Measurements from ENCODE around the gene PRCP. TPM values are rescaled to one million over a fixed set of nuclear protein-coding genes. Genes with fewer than 3 reads are reported as not detected.
"Not testable (repeated sequence)": the region's sequence is repeated elsewhere in the genome, so short reads cannot be mapped to it uniquely, and the experiment has no call there.

PRCP gene
- total RNA-seq, 1 donor from 2014 or later = 29.8 TPM

DNA sequence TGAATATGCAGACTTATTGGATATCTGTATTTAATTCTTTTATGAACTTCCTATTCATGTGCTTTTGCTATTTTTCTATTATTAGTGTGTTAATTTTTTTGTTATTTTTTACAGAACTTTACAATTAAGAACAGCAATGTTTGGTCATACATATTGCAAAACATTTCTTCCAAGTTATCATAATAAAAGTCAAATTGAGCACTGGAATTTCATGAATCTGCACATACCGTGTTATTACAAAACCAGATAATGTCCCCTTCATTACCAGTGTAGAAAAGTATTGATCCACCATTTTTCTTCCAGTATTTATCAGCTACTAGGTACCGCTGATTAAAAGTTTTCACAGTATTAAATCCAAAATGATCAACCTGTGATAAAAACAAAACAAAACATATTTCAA, 40.5 kb downstream of the PRCP start:
- no peak for ATAC-seq (ENCODE audit: low read depth)
- POLR2A ChIA-PET = no interaction called here
- DNase-seq = no peak
- Mint-ChIP-seq H3K9me3 (no peaks in the 10 kb centered on the region), H3K27ac (no peak overlapping the region), H3K36me3 (ENCODE audit: low read depth) (peaks cover 25% of the 10 kb centered on the region), H3K27me3 (no peaks in the 10 kb centered on the region), H3K4me3 (no peak overlapping the region), H3K4me1 (peaks cover 2% of the 10 kb centered on the region)
- TF ChIP-seq, protein P1, sequence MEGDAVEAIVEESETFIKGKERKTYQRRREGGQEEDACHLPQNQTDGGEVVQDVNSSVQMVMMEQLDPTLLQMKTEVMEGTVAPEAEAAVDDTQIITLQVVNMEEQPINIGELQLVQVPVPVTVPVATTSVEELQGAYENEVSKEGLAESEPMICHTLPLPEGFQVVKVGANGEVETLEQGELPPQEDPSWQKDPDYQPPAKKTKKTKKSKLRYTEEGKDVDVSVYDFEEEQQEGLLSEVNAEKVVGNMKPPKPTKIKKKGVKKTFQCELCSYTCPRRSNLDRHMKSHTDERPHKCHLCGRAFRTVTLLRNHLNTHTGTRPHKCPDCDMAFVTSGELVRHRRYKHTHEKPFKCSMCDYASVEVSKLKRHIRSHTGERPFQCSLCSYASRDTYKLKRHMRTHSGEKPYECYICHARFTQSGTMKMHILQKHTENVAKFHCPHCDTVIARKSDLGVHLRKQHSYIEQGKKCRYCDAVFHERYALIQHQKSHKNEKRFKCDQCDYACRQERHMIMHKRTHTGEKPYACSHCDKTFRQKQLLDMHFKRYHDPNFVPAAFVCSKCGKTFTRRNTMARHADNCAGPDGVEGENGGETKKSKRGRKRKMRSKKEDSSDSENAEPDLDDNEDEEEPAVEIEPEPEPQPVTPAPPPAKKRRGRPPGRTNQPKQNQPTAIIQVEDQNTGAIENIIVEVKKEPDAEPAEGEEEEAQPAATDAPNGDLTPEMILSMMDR (IDR thresholded peaks at IDR 0.05) = no peak
- intact Hi-C loops (cut with micrococcal nuclease) = no loop called here
- CTCF ChIA-PET = interaction anchor here (0.6 to 1.7 kb wide), 2 partner anchors 8 to 390 kb away, joined by 5 to 6 read pairs; no protein-coding TSS in a partner anchor

DNA sequence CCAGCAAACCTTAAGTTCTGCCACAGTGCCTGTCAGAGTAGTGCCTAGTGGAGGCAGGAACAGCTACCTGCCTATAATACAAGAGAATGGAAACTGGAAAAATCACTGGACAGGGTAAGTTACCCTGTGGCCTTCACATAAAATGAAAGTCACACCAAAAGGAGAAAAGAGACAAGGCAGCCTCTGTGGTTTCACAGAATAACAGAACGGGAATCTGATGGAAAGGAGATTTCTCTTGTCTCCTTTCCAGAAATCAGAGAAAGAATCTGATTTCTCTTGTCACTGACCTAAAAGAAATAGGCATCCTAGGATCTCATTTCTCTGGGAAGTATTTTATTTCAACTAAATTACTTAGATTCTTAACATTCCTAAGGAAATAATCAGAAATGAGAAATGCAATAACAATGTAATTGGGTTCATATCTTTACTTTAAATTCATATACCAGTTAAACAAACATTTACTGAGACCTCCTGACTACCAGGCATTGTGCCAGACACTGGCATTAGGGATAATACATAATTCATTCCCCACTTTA, 41.6 kb downstream of the PRCP start:
- H3K9me3 Mint-ChIP-seq = no peaks in the 10 kb centered on the region
- peaks cover 5% of the 10 kb centered on the region for H3K4me1 Mint-ChIP-seq
- no peak for ATAC-seq (ENCODE audit: low read depth)
- no peaks in the 10 kb centered on the region for H3K27me3 Mint-ChIP-seq
- H3K4me3 Mint-ChIP-seq = no peak overlapping the region
- ChIA-PET CTCF (no interaction called here), POLR2A (no interaction called here)
- peaks cover 26% of the 10 kb centered on the region for H3K36me3 Mint-ChIP-seq (ENCODE audit: low read depth)
- intact Hi-C loops (cut with micrococcal nuclease) = no loop called here
- no peak for DNase-seq
- H3K27ac Mint-ChIP-seq = no peak overlapping the region
- TF ChIP-seq, protein P1 (IDR thresholded peaks at IDR 0.05) = no peak

DNA sequence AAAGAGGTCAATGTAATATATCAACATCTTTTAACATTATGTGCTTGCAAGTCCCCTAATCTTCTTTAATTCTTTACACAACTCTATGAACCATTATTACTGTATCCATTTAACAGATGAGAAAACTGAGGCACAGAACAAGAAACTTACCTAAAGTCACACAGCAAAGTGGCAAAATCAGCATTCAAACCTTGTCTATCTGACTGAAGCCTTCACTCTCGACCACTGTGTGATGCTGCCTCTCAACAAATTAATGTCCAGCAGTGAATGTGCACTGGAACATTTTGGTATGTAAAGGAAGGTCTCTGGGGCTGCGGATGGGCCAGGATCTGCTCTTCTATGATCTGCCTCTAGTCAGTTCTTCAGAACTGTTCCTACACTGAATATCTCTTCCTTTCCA, 42.1 kb downstream of the PRCP start:
- intact Hi-C loops (cut with micrococcal nuclease) = no loop called here
- Mint-ChIP-seq H3K27ac (no peak overlapping the region), H3K9me3 (no peaks in the 10 kb centered on the region)

DNA sequence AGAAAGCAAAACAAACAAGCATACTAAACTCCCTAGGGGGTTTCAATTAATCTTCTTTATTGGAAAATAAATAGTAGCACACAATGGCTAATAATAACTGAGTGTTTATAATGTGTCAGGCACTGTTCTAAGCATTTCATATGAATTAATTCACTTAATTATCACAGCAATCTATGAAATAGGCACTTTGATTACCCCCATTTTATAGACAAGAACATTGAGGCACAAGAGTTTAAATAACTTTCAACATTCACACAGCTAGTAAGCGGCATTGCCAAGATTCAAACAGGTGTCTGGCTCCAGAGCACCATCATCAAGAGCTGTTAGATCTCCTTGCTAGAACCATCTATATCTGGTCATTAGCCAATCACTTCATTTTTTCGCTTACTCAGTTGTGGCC, 43.1 kb downstream of the PRCP start:
- no peak overlapping the region for H3K4me3 Mint-ChIP-seq

More for the DNA sequence above, 42.1 kb downstream of the PRCP start:
- Mint-ChIP-seq H3K4me3 (no peak overlapping the region), H3K27me3 (no peaks in the 10 kb centered on the region), H3K36me3 (ENCODE audit: low read depth) (peaks cover 30% of the 10 kb centered on the region), H3K4me1 (peaks cover 8% of the 10 kb centered on the region)
- ATAC-seq (ENCODE audit: low read depth) = no peak
- POLR2A ChIA-PET = no interaction called here
- no peak for DNase-seq
- CTCF ChIA-PET = no interaction called here
- TF ChIP-seq, protein P1 (IDR thresholded peaks at IDR 0.05) = no peak

DNA sequence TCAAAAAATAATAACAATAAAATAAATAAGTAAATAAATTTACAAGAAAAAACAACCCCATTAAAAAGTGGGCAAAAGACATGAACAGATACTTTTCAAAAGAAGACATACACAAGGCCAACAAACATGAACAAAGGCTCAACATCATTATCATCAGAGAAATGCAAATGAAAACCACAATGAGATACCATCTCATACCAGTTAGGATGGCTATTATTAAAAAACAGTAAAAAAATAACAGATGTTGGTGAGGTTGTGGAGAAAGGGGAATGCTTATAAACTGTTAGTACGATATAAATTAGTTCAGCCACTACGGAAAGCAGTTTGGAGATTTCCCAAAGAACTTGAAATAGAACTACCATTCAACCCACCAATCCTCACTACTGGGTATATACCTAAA, 44.6 kb downstream of the PRCP start:
- no peak for ATAC-seq (ENCODE audit: low read depth)
- Mint-ChIP-seq H3K9me3 (no peaks in the 10 kb centered on the region), H3K36me3 (ENCODE audit: low read depth) (peaks cover 42% of the 10 kb centered on the region), H3K4me1 (peaks cover 8% of the 10 kb centered on the region), H3K27ac (no peak overlapping the region), H3K27me3 (no peaks in the 10 kb centered on the region), H3K4me3 (no peak overlapping the region)
- CTCF ChIA-PET = no interaction called here
- POLR2A ChIA-PET = no interaction called here
- intact Hi-C loops (cut with micrococcal nuclease) = no loop called here
- TF ChIP-seq, protein P1 (IDR thresholded peaks at IDR 0.05) = no peak
- no peak for DNase-seq

More for the DNA sequence above, 43.1 kb downstream of the PRCP start:
- no peaks in the 10 kb centered on the region for H3K9me3 Mint-ChIP-seq
- no peaks in the 10 kb centered on the region for H3K27me3 Mint-ChIP-seq
- TF ChIP-seq, protein P1 (IDR thresholded peaks at IDR 0.05) = no peak
- no peak for DNase-seq
- ATAC-seq (ENCODE audit: low read depth) = no peak
- H3K4me1 Mint-ChIP-seq = peaks cover 8% of the 10 kb centered on the region
- CTCF ChIA-PET = no interaction called here
- H3K27ac Mint-ChIP-seq = no peak overlapping the region
- intact Hi-C loops (cut with micrococcal nuclease) = no loop called here
- POLR2A ChIA-PET = no interaction called here
- peaks cover 31% of the 10 kb centered on the region for H3K36me3 Mint-ChIP-seq (ENCODE audit: low read depth)

DNA sequence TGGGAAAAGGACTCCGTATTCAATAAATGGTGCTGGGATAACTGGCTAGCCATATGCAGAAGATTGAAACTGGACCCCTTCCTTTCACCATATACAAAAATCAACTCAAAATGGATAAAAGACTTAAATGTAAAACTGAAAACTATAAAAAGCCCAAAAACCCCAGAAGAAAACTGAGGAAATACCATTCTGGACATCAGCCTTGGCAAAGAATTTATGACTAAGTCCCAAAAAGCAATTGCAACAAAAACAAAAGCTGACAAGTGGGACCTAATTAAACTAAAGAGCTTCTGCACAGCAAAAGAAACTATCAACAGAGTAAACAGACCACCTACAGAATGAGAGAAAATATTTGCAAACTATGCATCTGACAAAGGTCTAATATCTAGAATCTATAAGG, 45.3 kb downstream of the PRCP start:
- intact Hi-C loops (cut with micrococcal nuclease); H3K4me3 Mint-ChIP-seq; H3K4me1 Mint-ChIP-seq; POLR2A ChIA-PET; DNase-seq; ATAC-seq (ENCODE audit: low read depth); H3K27ac Mint-ChIP-seq; H3K27me3 Mint-ChIP-seq; H3K9me3 Mint-ChIP-seq; CTCF ChIA-PET: not testable (repeated sequence)
- peaks cover 46% of the 10 kb centered on the region for H3K36me3 Mint-ChIP-seq (ENCODE audit: low read depth)
